ENCODE results near the gene PTPRT. TPM values are rescaled to one million over a fixed set of nuclear protein-coding genes. Genes with fewer than 3 reads are reported as not detected.

The PTPRT gene
- total RNA-seq, 1 experiment from 2014 or later = 0.13 TPM

GRCh38 chr20:42567409-42567808, 622.3 kb downstream of the PTPRT start:
- peaks cover 9 to 13% of the 10 kb centered on the region in 2 experiments; a peak in 4 of 5 replicates for H3K9me3 Mint-ChIP-seq
- H2AFZ ChIP-seq (ENCODE audit: low read length) = no peak overlapping the region
- H3K4ac ChIP-seq (ENCODE audit: low read depth, low read length) = no peak overlapping the region
- no peaks in the 10 kb centered on the region for H3K4me1 Mint-ChIP-seq
- H3K27me3 Mint-ChIP-seq (ENCODE audit: low read depth) = no peaks in the 10 kb centered on the region; the same call in 1 of the 2 replicates
- no peak overlapping the region for H2BK20ac ChIP-seq (ENCODE audit: low read depth, low read length, poor library complexity, severe bottlenecking)
- no peaks in the 10 kb centered on the region for H3K79me1 ChIP-seq (ENCODE audit: insufficient read depth, low read depth, low read length, poor library complexity, severe bottlenecking)
- no peak overlapping the region for H3K56ac ChIP-seq (ENCODE audit: insufficient read length, low read depth, low read length)
- no peaks in the 10 kb centered on the region for H3K79me2 ChIP-seq (ENCODE audit: insufficient read depth, low read length)
- no peak overlapping the region for H2BK5ac ChIP-seq (ENCODE audit: insufficient read length, low read length)
- no peaks in the 10 kb centered on the region for H3K23me2 ChIP-seq (ENCODE audit: insufficient read length, low read depth, low read length, poor library complexity, severe bottlenecking)
- H4K5ac ChIP-seq (ENCODE audit: insufficient read length, low read depth, low read length) = no peak overlapping the region
- H3K27ac Mint-ChIP-seq = no peak overlapping the region
- H3K14ac ChIP-seq (ENCODE audit: insufficient read depth, low read length) = no peak overlapping the region
- no peak overlapping the region for H2BK15ac ChIP-seq (ENCODE audit: low read depth, low read length)
- no CpG with 5 or more reads among the region's 1 CpG for WGBS (ENCODE audit: extremely low coverage, insufficient read length, low lambda C conversion rate)
- H3K23ac ChIP-seq (ENCODE audit: insufficient read length, low read depth, low read length) = no peak overlapping the region
- H2AK5ac ChIP-seq (ENCODE audit: insufficient read length, low read length) = no peak overlapping the region
- H4K8ac ChIP-seq (replicated peaks; ENCODE audit: insufficient read length, low read depth, low read length) = no peak overlapping the region
- peaks cover 2% of the 10 kb centered on the region; the same call in 1 of the 2 replicates for H3K27me3 ChIP-seq (ENCODE audit: insufficient read depth, low read length)
- H3K27ac ChIP-seq (ENCODE audit: insufficient read length, low read depth, low read length) = no peak overlapping the region
- H2BK120ac ChIP-seq (ENCODE audit: low read depth, low read length, poor library complexity, severe bottlenecking) = no peak overlapping the region
- no peak overlapping the region for H4K91ac ChIP-seq (ENCODE audit: insufficient read length, low read depth, low read length)
- no peak overlapping the region for H3K4me3 Mint-ChIP-seq
- no peak overlapping the region for H3K4me2 ChIP-seq (ENCODE audit: insufficient read depth, insufficient read length, low read length)
- no peak for TF ChIP-seq CTCF (conservative IDR thresholded peaks at IDR 0.05)
- H2BK12ac ChIP-seq (ENCODE audit: insufficient read length, low read depth, low read length) = no peak overlapping the region
- no peaks in the 10 kb centered on the region for H3K4me1 ChIP-seq (ENCODE audit: insufficient read depth, low read length)
- H3K9ac ChIP-seq (ENCODE audit: extremely low read depth, insufficient read length, low read length) = no peak overlapping the region
- peaks cover 2 to 12% (median 5%) of the 10 kb centered on the region in 3 experiments; a peak in 5 of 7 replicates for H3K36me3 Mint-ChIP-seq (ENCODE audit: insufficient read depth in 1 of 3, low read depth in 3 of 3)
- no peak overlapping the region for H3K18ac ChIP-seq (ENCODE audit: insufficient read length, low read depth, low read length)
- no peak for DNase-seq
- H4K20me1 ChIP-seq (ENCODE audit: control insufficient read depth, insufficient read depth, insufficient read length) = no peaks in the 10 kb centered on the region
- no peaks in the 10 kb centered on the region for H3K9me3 ChIP-seq (ENCODE audit: control insufficient read depth, low read depth, low read length)
- H3T11ph ChIP-seq (ENCODE audit: low read length) = no peak overlapping the region
